ENCODE data around the gene TENT4B. TPM values are rescaled to one million over a fixed set of nuclear protein-coding genes. Genes with fewer than 3 reads are reported as not detected.

The TENT4B gene
- total RNA-seq, 1 donor from 2014 or later: 13.5 TPM

DNA sequence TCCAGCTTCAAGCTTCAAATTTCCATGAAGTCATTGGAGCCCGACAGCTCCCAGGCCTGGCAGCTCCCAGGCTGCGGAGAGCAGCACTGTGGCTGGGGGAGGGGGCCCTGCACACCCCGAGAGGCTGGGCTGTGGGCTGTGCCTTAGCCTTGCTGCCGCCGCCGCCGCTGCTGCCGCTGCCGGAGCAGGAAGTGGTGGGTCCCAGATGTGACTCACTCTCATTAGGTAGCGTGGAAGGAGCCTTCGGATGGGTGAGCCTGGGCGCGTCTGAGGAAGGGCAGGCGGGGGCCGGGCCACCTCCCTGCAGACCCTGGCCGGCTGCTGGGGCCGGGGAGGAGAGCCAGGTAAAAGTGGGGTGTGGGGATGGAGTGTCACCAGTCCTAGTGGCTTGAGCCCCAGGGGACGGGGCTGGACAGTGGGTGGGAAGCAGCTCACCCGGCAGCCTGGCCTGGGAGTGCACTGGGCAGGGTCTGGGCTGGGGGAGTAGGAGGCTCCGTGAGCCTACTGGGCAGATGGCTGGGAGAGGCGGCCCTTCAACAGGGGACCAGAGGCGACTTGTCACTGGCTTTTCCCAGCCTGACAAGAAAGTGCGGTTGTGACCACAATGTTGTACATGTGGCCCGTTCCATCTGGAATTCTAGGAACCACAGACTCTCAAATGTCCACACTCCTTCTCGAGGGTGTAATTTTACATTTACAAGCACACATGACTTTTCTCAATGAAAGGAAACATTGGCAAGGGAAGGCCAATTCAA, 113.4 kb downstream of the TENT4B start, which contains the start of gene ADCY7:
ADCY7 (plus strand) TSS at position 215 of the 755 bp plus-strand sequence. CDS start 21,629 bp downstream, outside the sequence.
- TF ChIP-seq, protein P1, sequence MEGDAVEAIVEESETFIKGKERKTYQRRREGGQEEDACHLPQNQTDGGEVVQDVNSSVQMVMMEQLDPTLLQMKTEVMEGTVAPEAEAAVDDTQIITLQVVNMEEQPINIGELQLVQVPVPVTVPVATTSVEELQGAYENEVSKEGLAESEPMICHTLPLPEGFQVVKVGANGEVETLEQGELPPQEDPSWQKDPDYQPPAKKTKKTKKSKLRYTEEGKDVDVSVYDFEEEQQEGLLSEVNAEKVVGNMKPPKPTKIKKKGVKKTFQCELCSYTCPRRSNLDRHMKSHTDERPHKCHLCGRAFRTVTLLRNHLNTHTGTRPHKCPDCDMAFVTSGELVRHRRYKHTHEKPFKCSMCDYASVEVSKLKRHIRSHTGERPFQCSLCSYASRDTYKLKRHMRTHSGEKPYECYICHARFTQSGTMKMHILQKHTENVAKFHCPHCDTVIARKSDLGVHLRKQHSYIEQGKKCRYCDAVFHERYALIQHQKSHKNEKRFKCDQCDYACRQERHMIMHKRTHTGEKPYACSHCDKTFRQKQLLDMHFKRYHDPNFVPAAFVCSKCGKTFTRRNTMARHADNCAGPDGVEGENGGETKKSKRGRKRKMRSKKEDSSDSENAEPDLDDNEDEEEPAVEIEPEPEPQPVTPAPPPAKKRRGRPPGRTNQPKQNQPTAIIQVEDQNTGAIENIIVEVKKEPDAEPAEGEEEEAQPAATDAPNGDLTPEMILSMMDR (IDR thresholded peaks at IDR 0.05; ENCODE audit: unreplicated experiment): no peak
- H3K27me3 Mint-ChIP-seq: no peaks in the 10 kb centered on the region
- DNase-seq (ENCODE audit: low spot score, unreplicated experiment): no peak
- no peaks in the 10 kb centered on the region for H3K36me3 Mint-ChIP-seq (ENCODE audit: insufficient read depth)
- no peaks in the 10 kb centered on the region for H3K9me3 Mint-ChIP-seq (ENCODE audit: low read depth)
- no peak within 1 kb of the TSS for H3K27ac Mint-ChIP-seq
- H3K4me1 Mint-ChIP-seq (ENCODE audit: low read depth): peaks cover 12% of the 10 kb centered on the region
- no peak within 1 kb of the TSS for H3K4me3 Mint-ChIP-seq (ENCODE audit: low read depth)

DNA sequence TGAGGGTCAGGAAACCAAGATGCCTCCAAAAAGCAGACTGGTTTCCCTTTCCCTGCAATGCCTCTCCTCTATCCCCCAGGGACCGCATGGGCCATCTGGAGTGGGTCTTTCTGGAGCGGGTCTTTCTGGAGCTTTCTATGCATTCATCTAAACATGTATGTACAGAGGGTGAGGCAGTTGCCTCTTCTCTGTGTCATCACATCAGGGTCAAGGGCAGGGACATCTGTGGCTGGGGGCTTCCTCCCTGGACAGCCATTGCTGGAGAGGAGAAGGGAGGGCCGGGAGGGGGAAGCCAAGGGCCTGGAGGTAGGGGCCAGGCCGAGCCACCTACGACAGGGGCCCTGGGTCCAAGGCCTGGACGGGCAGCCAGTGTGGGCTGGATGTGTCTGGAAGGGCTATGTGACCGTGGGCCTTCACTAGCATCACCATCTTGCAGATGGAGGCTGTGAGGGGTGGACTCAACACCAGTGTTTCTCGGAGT, 114.1 kb downstream of the TENT4B start:
- Mint-ChIP-seq H3K9me3 (ENCODE audit: low read depth) (no peaks in the 10 kb centered on the region), H3K4me3 (ENCODE audit: low read depth) (no peak overlapping the region), H3K4me1 (ENCODE audit: low read depth) (peaks cover 9% of the 10 kb centered on the region), H3K36me3 (ENCODE audit: insufficient read depth) (no peaks in the 10 kb centered on the region), H3K27ac (no peak overlapping the region), H3K27me3 (no peaks in the 10 kb centered on the region)
- TF ChIP-seq, protein P1 (IDR thresholded peaks at IDR 0.05; ENCODE audit: unreplicated experiment): no peak
- DNase-seq (ENCODE audit: low spot score, unreplicated experiment): no peak

DNA sequence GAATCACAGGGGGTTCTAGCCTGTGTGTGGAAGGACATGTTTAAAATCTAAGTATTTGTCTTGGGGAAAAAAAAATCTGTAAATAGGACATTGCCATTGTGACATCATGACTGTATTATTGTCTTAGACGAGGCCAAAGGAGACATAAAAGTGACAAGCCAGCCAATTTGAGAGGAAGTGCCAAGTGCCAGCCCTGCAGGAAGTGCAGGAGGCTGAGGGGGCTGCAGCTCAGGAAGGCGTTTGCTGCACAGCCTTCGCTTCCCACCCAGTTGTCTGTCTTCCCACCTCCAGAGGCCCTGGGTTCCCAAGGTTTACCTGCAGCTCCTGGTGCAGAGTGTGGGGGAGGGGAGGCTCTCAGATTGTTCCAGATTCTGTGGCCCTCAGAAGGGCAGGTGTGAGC, 114.5 kb downstream of the TENT4B start:
- TF ChIP-seq, protein P1 (IDR thresholded peaks at IDR 0.05; ENCODE audit: unreplicated experiment): no peak
- Mint-ChIP-seq H3K9me3 (ENCODE audit: low read depth) (no peaks in the 10 kb centered on the region), H3K4me1 (ENCODE audit: low read depth) (peaks cover 9% of the 10 kb centered on the region), H3K36me3 (ENCODE audit: insufficient read depth) (no peaks in the 10 kb centered on the region), H3K27ac (no peak overlapping the region), H3K4me3 (ENCODE audit: low read depth) (no peak overlapping the region), H3K27me3 (no peaks in the 10 kb centered on the region)
- DNase-seq (ENCODE audit: low spot score, unreplicated experiment): no peak

DNA sequence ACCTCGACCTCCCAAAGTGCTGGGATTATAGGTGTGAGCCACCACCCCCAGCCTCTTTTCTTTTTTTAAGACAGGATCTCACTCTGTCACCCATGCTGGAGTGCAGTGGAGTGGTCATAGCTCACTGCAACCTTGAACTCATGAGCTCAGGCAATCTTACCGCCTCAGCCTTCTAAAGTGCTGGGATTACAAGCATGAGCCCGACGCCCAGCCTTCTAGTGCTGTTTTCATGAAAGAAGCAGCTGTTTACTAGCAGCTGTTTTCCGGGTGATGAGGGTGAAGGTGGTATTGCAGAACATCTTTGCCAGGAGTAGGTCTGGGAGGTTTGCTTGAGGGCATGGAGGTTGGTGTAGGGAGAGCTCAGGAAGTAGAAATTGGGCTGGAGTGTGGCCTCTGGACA, 115.2 kb downstream of the TENT4B start:
- H3K9me3 Mint-ChIP-seq (ENCODE audit: low read depth): no peaks in the 10 kb centered on the region
- TF ChIP-seq, protein P1 (IDR thresholded peaks at IDR 0.05; ENCODE audit: unreplicated experiment): no peak
- DNase-seq (ENCODE audit: low spot score, unreplicated experiment): no peak
- no peak overlapping the region for H3K4me3 Mint-ChIP-seq (ENCODE audit: low read depth)
- H3K36me3 Mint-ChIP-seq (ENCODE audit: insufficient read depth): no peaks in the 10 kb centered on the region
- H3K4me1 Mint-ChIP-seq (ENCODE audit: low read depth): peaks cover 6% of the 10 kb centered on the region
- no peaks in the 10 kb centered on the region for H3K27me3 Mint-ChIP-seq
- no peak overlapping the region for H3K27ac Mint-ChIP-seq

DNA sequence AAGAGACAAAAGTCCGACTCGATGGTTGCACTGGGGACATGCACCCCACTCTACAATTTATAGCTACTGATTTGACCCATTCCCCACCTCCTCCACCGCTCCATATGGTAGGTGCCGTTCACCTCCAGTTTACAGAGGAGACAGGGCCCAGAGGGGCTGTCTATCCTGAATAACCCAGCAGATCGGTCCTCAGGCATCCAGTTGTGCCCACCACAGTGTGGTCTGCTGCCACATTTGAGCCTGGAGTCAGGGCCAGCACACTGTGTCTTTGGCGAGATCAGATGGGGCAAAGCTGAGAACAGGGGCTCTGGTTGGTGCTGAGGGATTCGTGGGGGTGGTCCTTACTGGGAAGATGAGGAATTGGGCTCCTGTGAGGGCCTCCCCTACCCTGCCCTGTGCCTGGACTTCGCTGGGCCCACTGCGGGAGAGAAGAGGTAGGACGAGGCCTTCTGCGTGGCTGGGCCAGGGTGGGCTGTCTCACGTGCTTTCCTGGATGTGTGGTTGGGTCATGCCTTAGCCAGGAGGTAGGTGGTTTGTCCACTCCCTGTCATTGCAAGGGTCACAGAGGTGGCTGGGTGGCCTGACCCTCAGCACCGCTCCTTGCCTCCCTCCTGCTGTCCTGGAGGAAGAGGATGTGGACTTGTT, 116.1 kb downstream of the TENT4B start:
- H3K9me3 Mint-ChIP-seq (ENCODE audit: low read depth): no peaks in the 10 kb centered on the region
- no peak for DNase-seq (ENCODE audit: low spot score, unreplicated experiment)
- H3K27ac Mint-ChIP-seq: no peak overlapping the region
- H3K4me1 Mint-ChIP-seq (ENCODE audit: low read depth): peaks cover 1% of the 10 kb centered on the region
- H3K27me3 Mint-ChIP-seq: no peaks in the 10 kb centered on the region
- no peaks in the 10 kb centered on the region for H3K36me3 Mint-ChIP-seq (ENCODE audit: insufficient read depth)
- TF ChIP-seq, protein P1 (IDR thresholded peaks at IDR 0.05; ENCODE audit: unreplicated experiment): no peak
- no peak overlapping the region for H3K4me3 Mint-ChIP-seq (ENCODE audit: low read depth)

Data from progenitor cell of endocrine pancreas (in vitro differentiated cells).